WTC11 (cell line): Measurements from ENCODE around the gene LAT. TPM values are rescaled to one million over a fixed set of nuclear protein-coding genes. Genes with fewer than 3 reads are reported as not detected.

ENCODE experiments used
- ATAC-seq: fragments of 200-7000 bp; cut with Tn5 transposase; 2 replicates; pipeline ENCODE4 v1.10.0; 2021; ENCODE audit warnings: mild to moderate bottlenecking, moderate library complexity
- CTCF ChIA-PET: fragments of 300-600 bp; sonication (Branson Sonifier 250); formaldehyde crosslinking; loops from one replicate; lab custom pipeline; 2021; ENCODE audit warnings: antibody characterized with exemption; lab: Charles Lee
- POLR2A ChIA-PET: fragments of 350-600 bp; sonication (Branson Sonifier 250); formaldehyde crosslinking; loops from one replicate; lab custom pipeline; 2021; ENCODE audit warnings: antibody characterized with exemption; lab: Charles Lee
- DNase-seq: peaks from one replicate; pipeline ENCODE4 v3.0.0; 2021; ENCODE audit warnings: low spot score
- H3K27ac Mint-ChIP-seq: 2 replicates; pipeline ENCODE4 v1.8.0; 2021; ENCODE audit warnings: mixed read lengths
- H3K27me3 Mint-ChIP-seq: 2 replicates; pipeline ENCODE4 v1.8.0; 2021; ENCODE audit warnings: low read depth, mild to moderate bottlenecking, moderate library complexity, mixed read lengths
- H3K36me3 Mint-ChIP-seq: 2 replicates; pipeline ENCODE4 v1.8.0; 2021; ENCODE audit warnings: mixed read lengths
- H3K4me1 Mint-ChIP-seq: 2 replicates; pipeline ENCODE4 v1.8.0; 2022; ENCODE audit warnings: mixed read lengths
- H3K4me3 Mint-ChIP-seq: 2 replicates; pipeline ENCODE4 v1.8.0; 2021; ENCODE audit warnings: mild to moderate bottlenecking, moderate library complexity, mixed read lengths
- H3K9me3 Mint-ChIP-seq: 2 replicates; pipeline ENCODE4 v1.8.0; 2021; ENCODE audit warnings: mixed read lengths
- ATF1 ChIP-seq: sonication (generic); formaldehyde crosslinking; IDR thresholded peaks from 2 replicates; pipeline ENCODE4 v1.8.1; 2023; ENCODE audit warnings: mild to moderate bottlenecking, moderate library complexity, missing genetic modification reagents
- CBFB ChIP-seq: sonication (generic); formaldehyde crosslinking; IDR thresholded peaks from 2 replicates; pipeline ENCODE4 v1.8.1; 2022; ENCODE audit warnings: mild to moderate bottlenecking, low read depth, missing genetic modification reagents
- E2F4 ChIP-seq: sonication (generic); formaldehyde crosslinking; IDR thresholded peaks from 2 replicates; pipeline ENCODE4 v1.8.1; 2022; ENCODE audit warnings: low read depth, mild to moderate bottlenecking, moderate library complexity, missing genetic modification reagents, borderline replicate concordance
- ERG ChIP-seq: fragments of 250-450 bp; sonication (Bioruptor Pico); IDR thresholded peaks from 2 replicates; pipeline ENCODE4 v1.8.0; 2021; ENCODE audit warnings: mild to moderate bottlenecking
- FOXP1 ChIP-seq: sonication (generic); formaldehyde crosslinking; IDR thresholded peaks from 2 replicates; pipeline ENCODE4 v1.8.0; 2022; ENCODE audit warnings: missing genetic modification reagents, mild to moderate bottlenecking, moderate library complexity, borderline replicate concordance
- FOXP4 ChIP-seq: sonication (generic); formaldehyde crosslinking; IDR thresholded peaks from 2 replicates; pipeline ENCODE4 v1.8.0; 2022; ENCODE audit warnings: mild to moderate bottlenecking, missing genetic modification reagents
- GTF2I ChIP-seq: fragments of 250-450 bp; sonication (Bioruptor Pico); conservative IDR thresholded peaks from 2 replicates; pipeline ENCODE4 v1.4.0; 2021; ENCODE audit warnings: mild to moderate bottlenecking
- HMGXB4 ChIP-seq: sonication (generic); formaldehyde crosslinking; IDR thresholded peaks from 2 replicates; pipeline ENCODE4 v1.8.1; 2023; ENCODE audit warnings: mild to moderate bottlenecking, moderate library complexity, missing genetic modification reagents
- IRF2 ChIP-seq: sonication (generic); formaldehyde crosslinking; IDR thresholded peaks from 2 replicates; pipeline ENCODE4 v1.8.0; 2022; ENCODE audit warnings: low read depth, missing genetic modification reagents, borderline replicate concordance
- NFYB ChIP-seq: sonication (generic); formaldehyde crosslinking; conservative IDR thresholded peaks from 2 replicates; pipeline ENCODE4 v1.8.0; 2022; ENCODE audit warnings: low read depth, missing genetic modification reagents
- NR3C1 ChIP-seq: sonication (generic); formaldehyde crosslinking; conservative IDR thresholded peaks from 2 replicates; pipeline ENCODE4 v1.8.1; 2023; ENCODE audit warnings: low read depth, mild to moderate bottlenecking, missing genetic modification reagents
- PRRX2 ChIP-seq: fragments of 250-450 bp; sonication (Bioruptor Pico); IDR thresholded peaks from 2 replicates; pipeline ENCODE4 v1.8.0; 2021; ENCODE audit warnings: mild to moderate bottlenecking
- SOX15 ChIP-seq: fragments of 250-450 bp; sonication (Bioruptor Pico); IDR thresholded peaks from 2 replicates; pipeline ENCODE4 v1.9.0; 2021; ENCODE audit warnings: mild to moderate bottlenecking
- SP1 ChIP-seq: sonication (generic); formaldehyde crosslinking; conservative IDR thresholded peaks from 2 replicates; pipeline ENCODE4 v1.8.1; 2022; ENCODE audit warnings: missing genetic modification reagents
- ZNF138 ChIP-seq: sonication (generic); formaldehyde crosslinking; conservative IDR thresholded peaks from 2 replicates; pipeline ENCODE4 v1.8.1; 2022; ENCODE audit warnings: mild to moderate bottlenecking, moderate library complexity, missing genetic modification reagents
- ZNF219 ChIP-seq: sonication (generic); formaldehyde crosslinking; IDR thresholded peaks from 2 replicates; pipeline ENCODE4 v1.8.0; 2023; ENCODE audit warnings: missing genetic modification reagents, mild to moderate bottlenecking, borderline replicate concordance
- ZNF263 ChIP-seq: sonication (generic); formaldehyde crosslinking; IDR thresholded peaks from 2 replicates; pipeline ENCODE4 v1.8.1; 2022; ENCODE audit warnings: low read depth, mild to moderate bottlenecking, moderate library complexity, missing genetic modification reagents
- ZNF317 ChIP-seq: sonication (generic); formaldehyde crosslinking; IDR thresholded peaks from 2 replicates; pipeline ENCODE4 v1.8.1; 2023; ENCODE audit warnings: low read depth, mild to moderate bottlenecking, moderate library complexity, missing genetic modification reagents, borderline replicate concordance
- ZNF423 ChIP-seq: fragments of 250-450 bp; sonication (Bioruptor Pico); IDR thresholded peaks from 2 replicates; pipeline ENCODE4 v2.1.2; 2022; ENCODE audit warnings: mild to moderate bottlenecking, moderate library complexity
- total RNA-seq: library from RNA; stranded (reverse); gene quantifications from 3 replicates; pipeline ENCODE4 v1.2.3, GENCODE V29; 2021
- TF ChIP-seq, protein P1 (sequence below): fragments of 250-450 bp; sonication (Bioruptor Pico); IDR thresholded peaks from 2 replicates; pipeline ENCODE4 v1.9.0; 2021; ENCODE audit warnings: mild to moderate bottlenecking
- TF ChIP-seq, protein P2 (sequence below): fragments of 250-450 bp; sonication (Bioruptor Pico); IDR thresholded peaks from 2 replicates; pipeline ENCODE4 v1.9.0; 2021; ENCODE audit warnings: mild to moderate bottlenecking, borderline replicate concordance

Gene LAT
- total RNA-seq, 1 experiment from 2014 or later: 5.6 TPM

DNA sequence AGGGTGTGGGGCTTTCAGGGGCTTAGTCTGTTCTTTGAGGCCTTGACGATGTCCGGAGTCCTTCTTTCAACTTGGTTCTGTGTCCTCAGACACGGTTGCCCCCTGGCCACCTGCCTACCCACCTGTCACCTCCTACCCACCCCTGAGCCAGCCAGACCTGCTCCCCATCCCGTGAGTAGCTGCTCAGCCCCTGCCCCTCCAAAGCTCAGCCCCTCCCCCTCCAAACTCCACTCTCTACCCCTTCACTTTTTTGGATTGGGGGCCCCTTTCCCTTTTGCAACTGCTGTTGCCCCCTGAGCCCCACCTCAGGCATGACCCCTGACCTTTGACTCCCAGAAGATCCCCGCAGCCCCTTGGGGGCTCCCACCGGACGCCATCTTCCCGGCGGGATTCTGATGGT, 1.2 kb downstream of the LAT start:
- H3K9me3 Mint-ChIP-seq: peaks cover 11% of the 10 kb centered on the region
- H3K4me3 Mint-ChIP-seq: no peak overlapping the region
- ATAC-seq: no peak
- DNase-seq: no peak
- peaks cover 22% of the 10 kb centered on the region for H3K36me3 Mint-ChIP-seq
- no peak overlapping the region for H3K27ac Mint-ChIP-seq
- CTCF ChIA-PET: no interaction called here
- POLR2A ChIA-PET: no interaction called here
- no peak for TF ChIP-seq NFYB
- no peak for TF ChIP-seq ZNF138 (CRISPR knock-in tag)
- TF ChIP-seq FOXP1 (CRISPR knock-in tag): no peak
- no peak for TF ChIP-seq CBFB (CRISPR knock-in tag)
- TF ChIP-seq ATF1 (CRISPR knock-in tag): no peak
- TF ChIP-seq, protein P1, sequence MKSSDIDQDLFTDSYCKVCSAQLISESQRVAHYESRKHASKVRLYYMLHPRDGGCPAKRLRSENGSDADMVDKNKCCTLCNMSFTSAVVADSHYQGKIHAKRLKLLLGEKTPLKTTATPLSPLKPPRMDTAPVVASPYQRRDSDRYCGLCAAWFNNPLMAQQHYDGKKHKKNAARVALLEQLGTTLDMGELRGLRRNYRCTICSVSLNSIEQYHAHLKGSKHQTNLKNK (CRISPR knock-in tag): no peak
- TF ChIP-seq HMGXB4 (CRISPR knock-in tag): no peak
- no peak for TF ChIP-seq ERG (CRISPR knock-in tag)
- no peak for TF ChIP-seq E2F4 (CRISPR knock-in tag)
- TF ChIP-seq FOXP4 (CRISPR knock-in tag): no peak
- no peak for TF ChIP-seq SOX15
- no peak for TF ChIP-seq ZNF423 (CRISPR knock-in tag)
- TF ChIP-seq PRRX2 (CRISPR knock-in tag): no peak
- no peak for TF ChIP-seq ZNF263 (CRISPR knock-in tag)
- no peak for TF ChIP-seq IRF2 (CRISPR knock-in tag)
- no peaks in the 10 kb centered on the region for H3K4me1 Mint-ChIP-seq
- no peaks in the 10 kb centered on the region for H3K27me3 Mint-ChIP-seq

DNA sequence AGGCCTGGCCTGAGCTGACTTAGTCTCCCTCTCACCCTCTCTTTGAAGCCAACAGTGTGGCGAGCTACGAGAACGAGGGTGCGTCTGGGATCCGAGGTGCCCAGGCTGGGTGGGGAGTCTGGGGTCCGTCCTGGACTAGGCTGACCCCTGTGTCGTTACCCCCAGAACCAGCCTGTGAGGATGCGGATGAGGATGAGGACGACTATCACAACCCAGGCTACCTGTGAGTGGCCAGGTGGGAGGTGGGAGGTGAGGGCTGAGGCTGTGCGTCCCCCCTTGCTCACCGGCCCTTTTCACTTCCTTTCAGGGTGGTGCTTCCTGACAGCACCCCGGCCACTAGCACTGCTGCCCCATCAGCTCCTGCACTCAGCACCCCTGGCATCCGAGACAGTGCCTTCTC, 1.6 kb downstream of the LAT start:
- Mint-ChIP-seq H3K27ac (no peak overlapping the region), H3K36me3 (peaks cover 22% of the 10 kb centered on the region), H3K4me3 (no peak overlapping the region), H3K4me1 (no peaks in the 10 kb centered on the region), H3K27me3 (no peaks in the 10 kb centered on the region), H3K9me3 (peaks cover 11% of the 10 kb centered on the region)
- DNase-seq: no peak
- ChIA-PET CTCF (interaction anchor here (1.5 kb wide), 1 partner anchor 9 kb away, joined by 7 read pairs; no protein-coding TSS in a partner anchor), POLR2A (no interaction called here)
- no peak for ATAC-seq
- TF ChIP-seq NR3C1 (CRISPR knock-in tag): no peak
- no peak for TF ChIP-seq SP1 (CRISPR knock-in tag)
- TF ChIP-seq GTF2I (CRISPR knock-in tag): no peak
- TF ChIP-seq, protein P2, sequence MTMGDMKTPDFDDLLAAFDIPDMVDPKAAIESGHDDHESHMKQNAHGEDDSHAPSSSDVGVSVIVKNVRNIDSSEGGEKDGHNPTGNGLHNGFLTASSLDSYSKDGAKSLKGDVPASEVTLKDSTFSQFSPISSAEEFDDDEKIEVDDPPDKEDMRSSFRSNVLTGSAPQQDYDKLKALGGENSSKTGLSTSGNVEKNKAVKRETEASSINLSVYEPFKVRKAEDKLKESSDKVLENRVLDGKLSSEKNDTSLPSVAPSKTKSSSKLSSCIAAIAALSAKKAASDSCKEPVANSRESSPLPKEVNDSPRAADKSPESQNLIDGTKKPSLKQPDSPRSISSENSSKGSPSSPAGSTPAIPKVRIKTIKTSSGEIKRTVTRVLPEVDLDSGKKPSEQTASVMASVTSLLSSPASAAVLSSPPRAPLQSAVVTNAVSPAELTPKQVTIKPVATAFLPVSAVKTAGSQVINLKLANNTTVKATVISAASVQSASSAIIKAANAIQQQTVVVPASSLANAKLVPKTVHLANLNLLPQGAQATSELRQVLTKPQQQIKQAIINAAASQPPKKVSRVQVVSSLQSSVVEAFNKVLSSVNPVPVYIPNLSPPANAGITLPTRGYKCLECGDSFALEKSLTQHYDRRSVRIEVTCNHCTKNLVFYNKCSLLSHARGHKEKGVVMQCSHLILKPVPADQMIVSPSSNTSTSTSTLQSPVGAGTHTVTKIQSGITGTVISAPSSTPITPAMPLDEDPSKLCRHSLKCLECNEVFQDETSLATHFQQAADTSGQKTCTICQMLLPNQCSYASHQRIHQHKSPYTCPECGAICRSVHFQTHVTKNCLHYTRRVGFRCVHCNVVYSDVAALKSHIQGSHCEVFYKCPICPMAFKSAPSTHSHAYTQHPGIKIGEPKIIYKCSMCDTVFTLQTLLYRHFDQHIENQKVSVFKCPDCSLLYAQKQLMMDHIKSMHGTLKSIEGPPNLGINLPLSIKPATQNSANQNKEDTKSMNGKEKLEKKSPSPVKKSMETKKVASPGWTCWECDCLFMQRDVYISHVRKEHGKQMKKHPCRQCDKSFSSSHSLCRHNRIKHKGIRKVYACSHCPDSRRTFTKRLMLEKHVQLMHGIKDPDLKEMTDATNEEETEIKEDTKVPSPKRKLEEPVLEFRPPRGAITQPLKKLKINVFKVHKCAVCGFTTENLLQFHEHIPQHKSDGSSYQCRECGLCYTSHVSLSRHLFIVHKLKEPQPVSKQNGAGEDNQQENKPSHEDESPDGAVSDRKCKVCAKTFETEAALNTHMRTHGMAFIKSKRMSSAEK (CRISPR knock-in tag): no peak
- TF ChIP-seq ZNF219: no peak
- TF ChIP-seq ZNF317: no peak
